ENCODE measurements around the gene C1orf159.
"Not testable (repeated sequence)": the region's sequence is repeated elsewhere in the genome, so short reads cannot be mapped to it uniquely, and the experiment has no call there.

C1orf159 gene

DNA sequence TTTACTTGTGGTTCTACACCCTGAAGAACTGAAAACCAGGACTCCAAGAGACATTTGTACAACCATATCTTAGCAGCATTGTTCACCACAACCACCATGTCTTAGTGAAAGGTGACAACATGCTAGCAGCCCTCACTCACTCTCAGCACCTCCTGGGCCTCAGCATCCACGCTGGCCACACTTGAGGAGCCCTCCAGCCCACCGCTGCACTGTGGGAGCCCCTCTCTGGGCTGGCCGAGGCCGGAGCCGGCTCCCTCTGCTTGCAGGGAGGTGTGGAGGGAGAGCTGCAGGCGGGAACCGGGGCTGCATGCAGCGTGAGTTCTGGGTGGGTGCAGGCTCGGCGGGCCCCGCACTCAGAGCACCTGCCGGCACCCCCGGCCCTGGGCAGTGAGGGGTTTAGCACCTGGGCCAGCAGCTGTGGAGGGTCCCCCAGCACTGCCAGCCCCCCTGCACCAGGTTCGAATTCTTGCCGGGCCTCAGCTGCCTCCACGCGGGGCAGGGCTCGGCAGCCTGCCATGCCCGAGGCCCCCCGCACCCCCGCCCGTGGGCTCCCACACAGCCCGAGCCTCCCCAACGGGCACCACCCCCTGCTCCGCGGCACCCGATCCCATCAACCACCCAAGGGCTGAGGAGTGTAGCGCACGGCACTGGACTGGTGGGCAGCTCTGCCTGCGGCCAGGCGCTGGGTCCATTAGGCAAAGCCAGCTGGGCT is 9.2 kb downstream of the C1orf159 start:
- TF ChIP-seq, protein P1, sequence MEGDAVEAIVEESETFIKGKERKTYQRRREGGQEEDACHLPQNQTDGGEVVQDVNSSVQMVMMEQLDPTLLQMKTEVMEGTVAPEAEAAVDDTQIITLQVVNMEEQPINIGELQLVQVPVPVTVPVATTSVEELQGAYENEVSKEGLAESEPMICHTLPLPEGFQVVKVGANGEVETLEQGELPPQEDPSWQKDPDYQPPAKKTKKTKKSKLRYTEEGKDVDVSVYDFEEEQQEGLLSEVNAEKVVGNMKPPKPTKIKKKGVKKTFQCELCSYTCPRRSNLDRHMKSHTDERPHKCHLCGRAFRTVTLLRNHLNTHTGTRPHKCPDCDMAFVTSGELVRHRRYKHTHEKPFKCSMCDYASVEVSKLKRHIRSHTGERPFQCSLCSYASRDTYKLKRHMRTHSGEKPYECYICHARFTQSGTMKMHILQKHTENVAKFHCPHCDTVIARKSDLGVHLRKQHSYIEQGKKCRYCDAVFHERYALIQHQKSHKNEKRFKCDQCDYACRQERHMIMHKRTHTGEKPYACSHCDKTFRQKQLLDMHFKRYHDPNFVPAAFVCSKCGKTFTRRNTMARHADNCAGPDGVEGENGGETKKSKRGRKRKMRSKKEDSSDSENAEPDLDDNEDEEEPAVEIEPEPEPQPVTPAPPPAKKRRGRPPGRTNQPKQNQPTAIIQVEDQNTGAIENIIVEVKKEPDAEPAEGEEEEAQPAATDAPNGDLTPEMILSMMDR (IDR thresholded peaks at IDR 0.05; ENCODE audit: borderline replicate concordance, insufficient read depth, low read depth, low read length): no peak

DNA sequence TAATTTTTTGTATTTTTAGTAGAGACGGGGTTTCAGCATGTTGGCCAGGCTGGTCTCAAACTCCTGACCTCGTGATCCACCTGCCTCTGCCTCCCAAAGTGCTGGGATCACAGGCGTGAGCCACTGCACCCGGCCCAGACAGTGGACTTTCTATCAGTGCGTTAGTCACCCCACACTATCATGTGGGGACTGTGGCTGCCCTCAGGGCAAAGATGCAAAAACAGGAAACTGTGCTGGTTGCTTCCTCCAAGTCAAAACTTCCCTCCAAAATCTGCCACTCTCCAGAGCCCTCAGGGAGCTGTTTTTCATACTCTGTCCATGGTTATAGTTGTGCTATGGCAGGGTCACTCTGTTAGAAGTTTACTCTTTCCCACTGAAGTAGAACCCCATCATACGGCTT is 11.7 kb downstream of the C1orf159 start:
- not testable (repeated sequence) for H3K4me3 ChIP-seq (ENCODE audit: low read depth, low read length)

More for the DNA sequence above, 9.2 kb downstream of the C1orf159 start:
- no peak overlapping the region for H3K4me3 ChIP-seq (ENCODE audit: low read depth, low read length)

GRCh38 chr1:1101503-1101902 is 14.4 kb downstream of the C1orf159 start:
- TF ChIP-seq, protein P1 (IDR thresholded peaks at IDR 0.05; ENCODE audit: borderline replicate concordance, insufficient read depth, low read depth, low read length): no peak
- H3K4me3 ChIP-seq (ENCODE audit: low read depth, low read length): no peak overlapping the region

GRCh38 chr1:1100296-1100695 is 15.6 kb downstream of the C1orf159 start:
- H3K4me3 ChIP-seq (ENCODE audit: low read depth, low read length): no peak overlapping the region
- TF ChIP-seq, protein P1 (IDR thresholded peaks at IDR 0.05; ENCODE audit: borderline replicate concordance, insufficient read depth, low read depth, low read length): no peak

GRCh38 chr1:1099506-1100183 is 16.2 kb downstream of the C1orf159 start:
- TF ChIP-seq, protein P1 (IDR thresholded peaks at IDR 0.05; ENCODE audit: borderline replicate concordance, insufficient read depth, low read depth, low read length): no peak
- H3K4me3 ChIP-seq (ENCODE audit: low read depth, low read length): no peak overlapping the region

GRCh38 chr1:1098681-1099421 is 17.0 kb downstream of the C1orf159 start:
- H3K4me3 ChIP-seq (ENCODE audit: low read depth, low read length): no peak overlapping the region
- TF ChIP-seq, protein P1 (IDR thresholded peaks at IDR 0.05; ENCODE audit: borderline replicate concordance, insufficient read depth, low read depth, low read length): no peak

DNA sequence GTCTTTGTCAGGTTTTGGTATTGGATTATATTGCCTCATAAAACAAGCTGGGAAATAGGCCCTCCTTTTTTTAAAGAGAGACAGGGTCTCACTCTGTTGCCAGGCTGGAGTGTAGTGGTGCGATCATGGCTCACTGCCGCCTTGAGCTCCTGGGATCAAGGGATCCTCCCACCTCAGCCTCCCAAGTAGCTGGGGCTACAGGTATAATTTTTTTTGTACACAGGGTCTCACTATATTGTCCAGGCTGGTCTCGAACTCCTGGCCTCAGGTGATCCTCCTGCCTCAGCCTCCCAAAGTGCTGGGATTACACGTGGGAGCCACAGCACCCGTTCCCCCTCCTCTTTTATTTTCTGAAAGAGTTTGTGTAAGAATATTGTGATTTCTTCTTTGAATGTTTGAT is 19.8 kb downstream of the C1orf159 start:
- not testable (repeated sequence) for H3K4me3 ChIP-seq (ENCODE audit: low read depth, low read length)

DNA sequence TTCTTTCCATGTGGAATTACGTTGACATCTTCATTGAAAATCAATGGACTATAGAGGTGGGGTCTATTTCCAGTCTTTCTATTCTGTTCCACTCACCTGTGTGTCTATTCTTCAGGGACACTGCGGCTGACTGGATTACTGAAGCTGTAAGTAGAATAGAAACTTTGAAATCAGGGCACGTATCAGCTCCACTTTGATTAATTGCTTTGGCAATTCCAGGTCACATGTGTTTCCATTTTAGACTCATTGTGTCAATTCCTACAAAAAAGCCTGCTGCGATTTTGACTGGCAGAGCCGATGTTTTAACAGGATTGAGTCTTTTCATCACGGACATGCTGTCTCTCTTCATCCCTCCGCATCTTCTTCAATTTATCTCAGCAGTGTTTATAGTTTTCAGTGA is 20.9 kb downstream of the C1orf159 start:
- no peak overlapping the region for H3K4me3 ChIP-seq (ENCODE audit: low read depth, low read length)
- TF ChIP-seq, protein P1 (IDR thresholded peaks at IDR 0.05; ENCODE audit: borderline replicate concordance, insufficient read depth, low read depth, low read length): no peak

Data from GM12875 (cell line).